Loucy (cell line): ENCODE results near the gene RNF145.
A peak's percentile ranks its signal among the peaks of the same experiment; 100 is the strongest.

Experiments
- H2AFZ ChIP-seq: fragments of 200-600 bp; sonication (generic); 2 replicates; pipeline ENCODE4 v1.6.0; 2016; ENCODE audit warnings: antibody characterized with exemption, mild to moderate bottlenecking, low read length, moderate library complexity
- H3F3A ChIP-seq: fragments of 200-600 bp; 2 replicates; pipeline ENCODE4 v1.6.0; 2016; ENCODE audit warnings: antibody characterized with exemption, low read depth, mild to moderate bottlenecking
- H3K27me3 ChIP-seq: fragments of 200-600 bp; sonication (generic); 2 replicates; pipeline ENCODE4 v1.6.1; 2014; ENCODE audit warnings: low read length, mild to moderate bottlenecking; ENCODE audit not compliant: insufficient read depth, poor library complexity, severe bottlenecking
- H3K36me3 ChIP-seq: fragments of 200-600 bp; sonication (generic); 2 replicates; pipeline ENCODE4 v1.6.1; 2016; ENCODE audit warnings: low read length; ENCODE audit not compliant: insufficient read depth
- H3K4me1 ChIP-seq: fragments of 200-600 bp; sonication (generic); 2 replicates; pipeline ENCODE4 v1.5.1; 2014; ENCODE audit warnings: low read length, mild to moderate bottlenecking; ENCODE audit not compliant: insufficient read depth, poor library complexity, severe bottlenecking
- H3K4me2 ChIP-seq: fragments of 200-600 bp; sonication (generic); 2 replicates; pipeline ENCODE4 v1.6.0; 2014; ENCODE audit warnings: antibody characterized with exemption, low read length, low read depth, mild to moderate bottlenecking; ENCODE audit not compliant: poor library complexity, severe bottlenecking
- H3K4me3 ChIP-seq: fragments of 200-600 bp; sonication (generic); 2 replicates; pipeline ENCODE4 v1.5.1; 2014; ENCODE audit warnings: low read length, mild to moderate bottlenecking, mixed read lengths; ENCODE audit not compliant: poor library complexity, severe bottlenecking
- H3K79me2 ChIP-seq: fragments of 200-600 bp; sonication (generic); 2 replicates; pipeline ENCODE4 v1.6.1; 2014; ENCODE audit warnings: low read length; ENCODE audit not compliant: insufficient read depth
- H3K9ac ChIP-seq: fragments of 200-600 bp; sonication (generic); 2 replicates; pipeline ENCODE4 v1.6.0; 2014; ENCODE audit warnings: mild to moderate bottlenecking, low read depth, low read length, moderate library complexity; ENCODE audit not compliant: poor library complexity, severe bottlenecking
- H3K9me2 ChIP-seq: fragments of 200-600 bp; sonication (generic); replicated peaks from 2 replicates; pipeline ENCODE4 v1.6.1; 2016; ENCODE audit warnings: low read depth, low read length, mixed read lengths
- H3K9me3 ChIP-seq: fragments of 200-600 bp; sonication (generic); 2 replicates; pipeline ENCODE4 v1.6.1; 2014; ENCODE audit warnings: mild to moderate bottlenecking, antibody characterized with exemption, low read length, low read depth; ENCODE audit not compliant: insufficient read depth
- H4K20me1 ChIP-seq: fragments of 200-600 bp; sonication (generic); 2 replicates; pipeline ENCODE4 v1.6.0; 2014; ENCODE audit warnings: antibody characterized with exemption, low read length, mild to moderate bottlenecking; ENCODE audit not compliant: insufficient read depth, poor library complexity, severe bottlenecking
- CTCF ChIP-seq: fragments of 200-600 bp; sonication (generic); conservative IDR thresholded peaks from 2 replicates; pipeline ENCODE4 v1.5.1; 2014; ENCODE audit warnings: mild to moderate bottlenecking, antibody characterized with exemption, low read length
- EZH2phosphoT487 ChIP-seq: fragments of 200-600 bp; IDR thresholded peaks from 2 replicates; pipeline ENCODE4 v1.6.1; 2018; ENCODE audit warnings: antibody characterized with exemption, mild to moderate bottlenecking, moderate library complexity, borderline replicate concordance

RNF145 gene

GRCh38 chr5:159139802-159140201, 69.6 kb downstream of the RNF145 start:
- H3K9ac ChIP-seq = no peak overlapping the region
- no peaks in the 10 kb centered on the region for H3K36me3 ChIP-seq
- TF ChIP-seq CTCF (no peak), EZH2phosphoT487 (no peak)
- H3K27me3 ChIP-seq = no peaks in the 10 kb centered on the region
- no peak overlapping the region for H2AFZ ChIP-seq
- H3K4me1 ChIP-seq = no peaks in the 10 kb centered on the region
- no peaks in the 10 kb centered on the region for H4K20me1 ChIP-seq
- H3K9me2 ChIP-seq = no peaks in the 10 kb centered on the region
- H3K4me3 ChIP-seq = no peak overlapping the region
- no peaks in the 10 kb centered on the region for H3F3A ChIP-seq
- H3K79me2 ChIP-seq = no peaks in the 10 kb centered on the region
- no peak overlapping the region for H3K4me2 ChIP-seq
- no peaks in the 10 kb centered on the region for H3K9me3 ChIP-seq

- no peak overlapping the region for H3K9ac ChIP-seq
- H3F3A ChIP-seq = no peaks in the 10 kb centered on the region
- no peak overlapping the region for H3K4me2 ChIP-seq
- H3K79me2 ChIP-seq = no peaks in the 10 kb centered on the region
- no peaks in the 10 kb centered on the region for H3K27me3 ChIP-seq
- no peak for TF ChIP-seq CTCF
- no peak for TF ChIP-seq EZH2phosphoT487
- no peaks in the 10 kb centered on the region for H3K36me3 ChIP-seq
- no peak overlapping the region for H3K4me3 ChIP-seq
- no peaks in the 10 kb centered on the region for H4K20me1 ChIP-seq
- no peaks in the 10 kb centered on the region for H3K9me3 ChIP-seq
- no peak overlapping the region for H2AFZ ChIP-seq
- H3K9me2 ChIP-seq = no peaks in the 10 kb centered on the region
- no peaks in the 10 kb centered on the region for H3K4me1 ChIP-seq
Measured at GRCh38 chr5:159135896-159136531, 73.3 kb downstream of the RNF145 start.

DNA sequence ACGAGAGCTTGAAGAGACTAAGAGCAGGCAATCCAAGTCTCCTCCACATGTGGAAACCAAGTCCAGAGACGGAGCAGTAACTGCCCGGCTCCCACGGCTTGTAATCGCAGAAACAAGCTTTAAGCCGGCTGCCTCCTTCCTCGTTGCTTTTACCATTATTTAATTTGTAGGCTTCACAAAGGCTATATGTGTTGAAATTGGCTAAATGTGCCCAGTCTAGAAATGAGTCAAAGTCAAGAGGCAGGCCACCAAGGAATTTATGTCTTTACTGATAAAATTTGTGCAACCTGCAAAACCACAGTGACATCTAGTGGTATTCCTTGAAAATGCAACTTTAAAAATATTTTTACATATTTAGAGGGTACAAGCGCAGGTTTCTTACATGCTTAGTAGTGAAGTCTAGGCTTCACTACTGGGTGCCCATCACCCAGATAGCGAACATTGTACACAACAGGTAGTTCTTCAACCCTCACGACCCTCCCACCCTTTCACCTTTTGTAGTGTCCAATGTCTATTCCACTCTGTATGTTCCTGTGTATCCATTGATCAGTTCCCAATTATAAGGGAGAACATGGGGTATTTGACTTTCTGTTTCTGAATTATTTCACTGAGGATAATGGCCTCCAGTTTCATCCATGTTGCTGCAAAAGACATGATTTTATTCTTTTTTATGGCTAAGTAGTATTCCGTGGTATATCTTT, 76.2 kb downstream of the RNF145 start:
- Histone ChIP-seq H3K9me2 (no peaks in the 10 kb centered on the region), H4K20me1 (no peaks in the 10 kb centered on the region), H3K27me3 (no peaks in the 10 kb centered on the region), H3K4me2 (no peak overlapping the region), H3K9me3 (no peaks in the 10 kb centered on the region), H3K79me2 (no peaks in the 10 kb centered on the region), H3K4me3 (no peak overlapping the region), H3K9ac (no peak overlapping the region), H3K4me1 (no peaks in the 10 kb centered on the region), H2AFZ (no peak overlapping the region), H3K36me3 (no peaks in the 10 kb centered on the region), H3F3A (no peaks in the 10 kb centered on the region)
- TF ChIP-seq CTCF = peak; percentile 66
- no peak for TF ChIP-seq EZH2phosphoT487
